ENCODE results near the gene KDM7A. TPM values are rescaled to one million over a fixed set of nuclear protein-coding genes. Genes with fewer than 3 reads are reported as not detected.

Gene KDM7A
- total and polyA plus RNA-seq, 10 of the 15 experiments (the other 5 are each of a cell fraction or from before 2014, with no cell fraction given): 0.07 to 0.96 (median 0.74) TPM

- TF ChIP-seq CUX1 (IDR thresholded peaks at IDR 0.05; ENCODE audit: insufficient replicate concordance, low read depth, low read length) (no peak), MEF2B (IDR thresholded peaks at IDR 0.05; ENCODE audit: partially characterized antibody, poor library complexity, severe bottlenecking) (no peak), PBX3 (IDR thresholded peaks at IDR 0.05; ENCODE audit: insufficient replicate concordance, low read depth, low read length) (no peak), KDM1A (IDR thresholded peaks at IDR 0.05; ENCODE audit: borderline replicate concordance) (no peak), SREBF1 (IDR thresholded peaks at IDR 0.05; ENCODE audit: low read length) (no peak), CEBPB (IDR thresholded peaks at IDR 0.05; ENCODE audit: borderline replicate concordance in 1 of 2, low read depth in 2 of 2, low read length in 2 of 2) (no peak), IRF3 (IDR thresholded peaks at IDR 0.05) (no peak)
These were observed 17.3 kb downstream of the KDM7A start (continued) for GRCh38 chr7:140159497-140159896.

Measured in GM12878 (cell line).